NK-92 (cell line): ENCODE measurements around the gene MTG1.

Experiments
- DNase-seq: peaks from one replicate; lab custom pipeline; 2025; ENCODE audit not compliant: unreplicated experiment; lab: John Stamatoyannopoulos, UW

MTG1 gene

GRCh38 chr10:133394064-133394663 lies at the start of gene MTG1:
TSS of gene MTG1 (plus strand) at chr10:133394157. CDS start at chr10:133394221, 64 bp downstream.
- DNase-seq, result peak; percentile 33

GRCh38 chr10:133344236-133344635 lies 49.7 kb upstream of the MTG1 start:
- no peak for DNase-seq

GRCh38 chr10:133346413-133346812 lies 47.5 kb upstream of the MTG1 start:
- no peak for DNase-seq

- no peak for DNase-seq
Measured at GRCh38 chr10:133347710-133348517, 46.0 kb upstream of the MTG1 start.

- no peak for DNase-seq
Measured at GRCh38 chr10:133349160-133349568, 44.8 kb upstream of the MTG1 start.

GRCh38 chr10:133349577-133350011 lies 44.4 kb upstream of the MTG1 start:
- DNase-seq, result no peak

- DNase-seq, result no peak
Measured at GRCh38 chr10:133350283-133350949, 43.5 kb upstream of the MTG1 start.

GRCh38 chr10:133350950-133351329 lies 43.0 kb upstream of the MTG1 start:
- no peak for DNase-seq

GRCh38 chr10:133351408-133352318 lies 42.3 kb upstream of the MTG1 start:
- no peak for DNase-seq

- DNase-seq, result no peak
Measured at GRCh38 chr10:133353202-133353959, 40.6 kb upstream of the MTG1 start.

GRCh38 chr10:133353988-133354605 lies 39.9 kb upstream of the MTG1 start:
- DNase-seq, result no peak

- DNase-seq, result no peak
Measured at GRCh38 chr10:133354672-133355240, 39.2 kb upstream of the MTG1 start.

- DNase-seq, result no peak
Measured at GRCh38 chr10:133355266-133355665, 38.7 kb upstream of the MTG1 start.

- DNase-seq, result no peak
Measured at GRCh38 chr10:133355991-133356390, 38.0 kb upstream of the MTG1 start.

- no peak for DNase-seq
Measured at GRCh38 chr10:133356549-133357284, 37.2 kb upstream of the MTG1 start.

GRCh38 chr10:133357285-133358161 lies 36.4 kb upstream of the MTG1 start, which contains the start of gene FUOM:
TSS of gene FUOM (minus strand) at chr10:133358019. CDS start at chr10:133358007, 12 bp downstream.
- DNase-seq, result no peak

- no peak for DNase-seq
Measured at GRCh38 chr10:133358162-133358924, 35.6 kb upstream of the MTG1 start.
